Forelimb muscle (tissue), 1 donor: Measurements from ENCODE around the gene IGFBP3. TPM values are rescaled to one million over a fixed set of nuclear protein-coding genes. Genes with fewer than 3 reads are reported as not detected.

Experiments used
- DNase-seq: peaks from one replicate; pipeline ENCODE4 v3.0.0-alpha.2; 2013; ENCODE audit warnings: low read depth
- polyA plus RNA-seq: library from polyadenylated mRNA; unstranded; fragments of 120-200 nt; gene quantifications from one replicate; pipeline ENCODE4 v1.2.1, GENCODE V29; 2013; ENCODE audit not compliant: insufficient read length

Gene IGFBP3
- polyA plus RNA-seq, 1 donor = 225 TPM

- DNase-seq = no peak
Measured at GRCh38 chr7:45923290-45923689, 2.2 kb upstream of the IGFBP3 start.

GRCh38 chr7:45922810-45923209, 1.7 kb upstream of the IGFBP3 start:
- DNase-seq = no peak

- DNase-seq = no peak
Measured at GRCh38 chr7:45921699-45922519, 837 bp upstream of the IGFBP3 start.

GRCh38 chr7:45921381-45921698, 268 bp upstream of the IGFBP3 start:
- no peak for DNase-seq

GRCh38 chr7:45919993-45920459, 1.0 kb downstream of the IGFBP3 start:
- DNase-seq = no peak

- DNase-seq = no peak
Measured at GRCh38 chr7:45919231-45919784, 1.8 kb downstream of the IGFBP3 start.

GRCh38 chr7:45918556-45918955, 2.5 kb downstream of the IGFBP3 start:
- no peak for DNase-seq

- no peak for DNase-seq
Measured at GRCh38 chr7:45917658-45918057, 3.4 kb downstream of the IGFBP3 start.

- DNase-seq = no peak
Measured at GRCh38 chr7:45917064-45917463, 4.0 kb downstream of the IGFBP3 start.

- no peak for DNase-seq
Measured at GRCh38 chr7:45915606-45916005, 5.5 kb downstream of the IGFBP3 start.

- no peak for DNase-seq
Measured at GRCh38 chr7:45914911-45915310, 6.2 kb downstream of the IGFBP3 start.

- no peak for DNase-seq
Measured at GRCh38 chr7:45912972-45913371, 8.1 kb downstream of the IGFBP3 start.

GRCh38 chr7:45911311-45911710, 9.8 kb downstream of the IGFBP3 start:
- DNase-seq = no peak

GRCh38 chr7:45910855-45911254, 10.2 kb downstream of the IGFBP3 start:
- no peak for DNase-seq

GRCh38 chr7:45909561-45909960, 11.5 kb downstream of the IGFBP3 start:
- no peak for DNase-seq

GRCh38 chr7:45902820-45903219, 18.3 kb downstream of the IGFBP3 start:
- DNase-seq = no peak

- no peak for DNase-seq
Measured at GRCh38 chr7:45901566-45901965, 19.5 kb downstream of the IGFBP3 start.

GRCh38 chr7:45898222-45898621, 22.9 kb downstream of the IGFBP3 start:
- no peak for DNase-seq

GRCh38 chr7:45897042-45897690, 23.9 kb downstream of the IGFBP3 start:
- no peak for DNase-seq

GRCh38 chr7:45894665-45895062, 26.4 kb downstream of the IGFBP3 start:
- no peak for DNase-seq

- DNase-seq = no peak
Measured at GRCh38 chr7:45893996-45894664, 26.9 kb downstream of the IGFBP3 start.

- no peak for DNase-seq
Measured at GRCh38 chr7:45893374-45893995, 27.6 kb downstream of the IGFBP3 start.
